Stomach (tissue), 4 donors: Measurements from ENCODE around the gene ZNF469.

Source experiments
- CTCF ChIP-seq, 7 experiments: fragments of 450-650 bp in 4 of 7; fragments of 200-600 bp in 3 of 7; sonication (generic) in 3 of 7; IDR thresholded peaks; one replicate each; pipeline ENCODE4 v1.5.1; 2016 to 2019; ENCODE audit warnings: antibody characterized with exemption in 7 of 7, control low read depth in 2 of 7, mild to moderate bottlenecking in 1 of 7
- EP300 ChIP-seq: sonication (generic); formaldehyde crosslinking; IDR thresholded peaks from one replicate; pipeline ENCODE4 v1.6.1; 2017; ENCODE audit warnings: antibody characterized with exemption
- POLR2AphosphoS5 ChIP-seq, 3 donors: sonication (generic); formaldehyde crosslinking; IDR thresholded peaks; one replicate each; pipeline ENCODE4 v1.6.1; 2016; ENCODE audit warnings: antibody characterized with exemption in 3 of 3

- TF ChIP-seq CTCF (IDR thresholded peaks at IDR 0.05) = no peak
- no peak for TF ChIP-seq POLR2AphosphoS5 (IDR thresholded peaks at IDR 0.05)
- TF ChIP-seq EP300 = no peak
Observed at GRCh38 chr16:88405216-88406060, 22.7 kb downstream of the ZNF469 start.
